HEK293 (cell line): ENCODE results near the gene LAMA4.
A peak's percentile ranks its signal among the peaks of the same experiment; 100 is the strongest.

Source experiments
- CTCF ChIA-PET: fragments of 350-600 bp; formaldehyde crosslinking; extraction: SDS; loops from one replicate; lab custom pipeline; 2021; ENCODE audit warnings: antibody characterized with exemption; lab: Yijun Ruan, JAX
- POLR2A ChIA-PET: fragments of 300-600 bp; formaldehyde crosslinking; extraction: SDS; loops from one replicate; lab custom pipeline; 2020; ENCODE audit warnings: antibody characterized with exemption, inconsistent platforms; lab: Yijun Ruan, JAX
- H3K27ac ChIP-seq: fragments of 200-500 bp; sonication (Bioruptor generic); 2 replicates; pipeline ENCODE4 v1.5.1; 2014; ENCODE audit warnings: low read depth, low read length, control low read depth, inconsistent platforms; ENCODE audit errors: extremely low read depth
- H3K36me3 ChIP-seq, 2 experiments: fragments of 200-500 bp in 1 of 2; sonication (Bioruptor generic) in 1 of 2; 1 replicate in 1 of 2; 2 replicates in 1 of 2; pipeline ENCODE4 v1.5.1; 2014 to 2017; ENCODE audit warnings: inconsistent platforms in 2 of 2, low read length in 2 of 2; ENCODE audit not compliant: control insufficient read depth in 2 of 2, insufficient read depth in 1 of 2
- H3K4me1 ChIP-seq: fragments of 200-500 bp; sonication (Bioruptor generic); 2 replicates; pipeline ENCODE4 v1.5.1; 2014; ENCODE audit warnings: mild to moderate bottlenecking, low read length, inconsistent platforms; ENCODE audit not compliant: control insufficient read depth, insufficient read depth
- H3K4me3 ChIP-seq: 2 replicates; pipeline ENCODE4 v1.5.1; 2011; ENCODE audit warnings: low read depth, mild to moderate bottlenecking, control low read depth, low read length, moderate library complexity
- H3K9me3 ChIP-seq: fragments of 200-500 bp; sonication (Bioruptor generic); 2 replicates; pipeline ENCODE4 v1.5.1; 2014; ENCODE audit warnings: low read depth, low read length, inconsistent platforms; ENCODE audit not compliant: control insufficient read depth, insufficient read depth
- GLI2 ChIP-seq: fragments of 450-650 bp; formaldehyde crosslinking; IDR thresholded peaks from 2 replicates; pipeline ENCODE4; 2017; ENCODE audit warnings: missing biosample characterization, missing genetic modification characterization, low read depth, borderline replicate concordance
- HOXD13 ChIP-seq: sonication (generic); formaldehyde crosslinking; IDR thresholded peaks from 2 replicates; pipeline ENCODE4 v1.8.0; 2022; ENCODE audit warnings: missing genetic modification reagents, borderline replicate concordance
- INSM2 ChIP-seq: fragments of 450-650 bp; formaldehyde crosslinking; IDR thresholded peaks from 2 replicates; pipeline ENCODE4 v1.5.1; 2016; ENCODE audit warnings: missing biosample characterization, missing genetic modification characterization
- KLF1 ChIP-seq: fragments of 450-650 bp; formaldehyde crosslinking; IDR thresholded peaks from 2 replicates; pipeline ENCODE4 v1.5.1; 2016; ENCODE audit warnings: missing biosample characterization, missing genetic modification characterization
- RBAK ChIP-seq: fragments of 450-650 bp; formaldehyde crosslinking; IDR thresholded peaks from 2 replicates; pipeline ENCODE4 v1.5.1; 2016; ENCODE audit warnings: missing biosample characterization, missing genetic modification characterization
- SP2 ChIP-seq: fragments of 450-650 bp; formaldehyde crosslinking; IDR thresholded peaks from 2 replicates; pipeline ENCODE4 v1.5.1; 2016; ENCODE audit warnings: missing biosample characterization, missing genetic modification characterization
- SP3 ChIP-seq: fragments of 450-650 bp; formaldehyde crosslinking; IDR thresholded peaks from 2 replicates; pipeline ENCODE4 v1.5.1; 2016; ENCODE audit warnings: missing biosample characterization, missing genetic modification characterization
- ZBTB20 ChIP-seq: fragments of 450-650 bp; formaldehyde crosslinking; IDR thresholded peaks from 2 replicates; pipeline ENCODE4 v1.5.1; 2016; ENCODE audit warnings: missing biosample characterization, missing genetic modification characterization
- ZBTB48 ChIP-seq: fragments of 450-650 bp; formaldehyde crosslinking; IDR thresholded peaks from 2 replicates; pipeline ENCODE4 v1.5.1; 2016; ENCODE audit warnings: missing biosample characterization, missing genetic modification characterization
- ZFP37 ChIP-seq: fragments of 450-650 bp; formaldehyde crosslinking; IDR thresholded peaks from 2 replicates; pipeline ENCODE4 v1.5.1; 2016; ENCODE audit warnings: missing biosample characterization, missing genetic modification characterization
- ZNF133 ChIP-seq: fragments of 450-650 bp; formaldehyde crosslinking; IDR thresholded peaks from 2 replicates; pipeline ENCODE4 v1.5.1; 2016; ENCODE audit warnings: missing biosample characterization, missing genetic modification characterization
- ZNF138 ChIP-seq: fragments of 450-650 bp; formaldehyde crosslinking; IDR thresholded peaks from 2 replicates; pipeline ENCODE4 v1.5.1; 2016; ENCODE audit warnings: missing biosample characterization, missing genetic modification characterization, borderline replicate concordance
- ZNF155 ChIP-seq: fragments of 450-650 bp; formaldehyde crosslinking; IDR thresholded peaks from 2 replicates; pipeline ENCODE4 v1.5.1; 2016; ENCODE audit warnings: missing biosample characterization, missing genetic modification characterization
- ZNF311 ChIP-seq: fragments of 450-650 bp; formaldehyde crosslinking; IDR thresholded peaks from 2 replicates; pipeline ENCODE4 v1.5.1; 2017; ENCODE audit warnings: missing biosample characterization, missing genetic modification characterization, borderline replicate concordance
- ZNF341 ChIP-seq: fragments of 450-650 bp; formaldehyde crosslinking; IDR thresholded peaks from 2 replicates; pipeline ENCODE4; 2016; ENCODE audit warnings: low read depth, missing biosample characterization, missing genetic modification characterization
- ZNF433 ChIP-seq: fragments of 450-650 bp; formaldehyde crosslinking; IDR thresholded peaks from 2 replicates; pipeline ENCODE4 v1.5.1; 2016; ENCODE audit warnings: missing biosample characterization, missing genetic modification characterization, low read depth
- ZNF530 ChIP-seq: fragments of 450-650 bp; formaldehyde crosslinking; IDR thresholded peaks from 2 replicates; pipeline ENCODE4 v1.5.1; 2016; ENCODE audit warnings: low read depth, missing biosample characterization, missing genetic modification characterization
- ZNF544 ChIP-seq: fragments of 450-650 bp; formaldehyde crosslinking; IDR thresholded peaks from 2 replicates; pipeline ENCODE4 v1.5.0; 2017; ENCODE audit warnings: missing biosample characterization, missing genetic modification characterization
- ZNF548 ChIP-seq: fragments of 450-650 bp; formaldehyde crosslinking; IDR thresholded peaks from 2 replicates; pipeline ENCODE4 v1.5.1; 2016; ENCODE audit warnings: missing biosample characterization, missing genetic modification characterization
- ZNF596 ChIP-seq: fragments of 450-650 bp; IDR thresholded peaks from 2 replicates; pipeline ENCODE4 v1.5.0; 2018; ENCODE audit warnings: missing biosample characterization, mild to moderate bottlenecking, missing genetic modification characterization, moderate library complexity
- ZNF837 ChIP-seq: fragments of 450-650 bp; formaldehyde crosslinking; IDR thresholded peaks from 2 replicates; pipeline ENCODE4 v1.5.1; 2016; ENCODE audit warnings: missing biosample characterization, missing genetic modification characterization
- TF ChIP-seq, protein P1 (sequence below): fragments of 450-650 bp; formaldehyde crosslinking; IDR thresholded peaks from 2 replicates; pipeline ENCODE4; 2016; ENCODE audit warnings: missing biosample characterization, missing genetic modification characterization
- TF ChIP-seq, protein P2 (sequence below): fragments of 450-650 bp; formaldehyde crosslinking; IDR thresholded peaks from 2 replicates; pipeline ENCODE4 v1.5.1; 2016; ENCODE audit warnings: missing biosample characterization, missing genetic modification characterization
- TF ChIP-seq, protein P3 (sequence below): fragments of 450-650 bp; formaldehyde crosslinking; IDR thresholded peaks from 2 replicates; pipeline ENCODE4 v1.5.1; 2017; ENCODE audit warnings: missing biosample characterization, missing genetic modification characterization

Gene LAMA4

DNA sequence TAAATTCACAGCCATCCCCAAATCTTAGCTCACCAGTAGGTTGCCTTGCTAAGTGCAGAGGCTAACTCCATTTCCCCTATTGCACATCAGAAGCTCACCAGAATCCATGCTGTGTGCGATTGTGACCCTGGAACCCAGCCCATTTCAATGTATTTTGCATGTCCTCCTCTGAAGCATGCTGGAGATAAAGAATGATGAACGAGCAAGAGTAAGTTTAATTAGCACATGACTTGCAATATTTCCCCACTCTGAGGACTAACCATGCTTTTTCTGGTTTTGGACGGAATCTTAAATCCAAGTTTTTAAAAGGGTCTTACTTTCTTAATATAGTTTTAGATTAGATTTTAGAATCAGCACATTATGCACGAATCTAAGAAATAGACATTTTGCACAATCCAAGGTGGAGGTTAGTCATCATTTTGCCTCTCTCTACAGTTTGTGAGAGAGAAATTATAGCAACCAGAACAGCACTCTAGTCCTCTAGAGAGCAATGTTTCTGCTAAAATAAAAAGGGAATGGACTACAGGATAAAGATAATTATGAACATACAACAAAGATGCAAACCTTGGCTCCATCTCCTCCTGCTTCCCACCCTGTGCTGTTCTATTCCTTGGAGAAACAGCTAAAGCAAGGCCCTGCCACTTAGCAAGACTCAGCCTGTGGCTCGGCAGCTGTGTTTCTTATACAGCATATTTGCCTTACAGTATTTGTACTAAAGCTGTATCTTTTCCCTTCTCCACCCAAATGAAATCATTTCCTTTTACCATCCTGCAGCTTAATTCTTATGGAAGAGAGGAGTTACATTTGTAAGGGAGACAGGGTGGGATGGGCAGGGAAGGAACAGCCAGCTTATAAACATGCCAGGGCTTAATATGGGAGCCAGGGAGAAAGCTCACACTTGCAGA lies 24.9 kb upstream of the LAMA4 start:
- no peaks in the 10 kb centered on the region for H3K9me3 ChIP-seq
- H3K36me3 ChIP-seq = no peaks in the 10 kb centered on the region
- H3K4me3 ChIP-seq = no peak overlapping the region
- H3K4me1 ChIP-seq = peaks cover 9% of the 10 kb centered on the region
- peak; percentile 50; the same call in 1 of the 2 replicates for TF ChIP-seq ZBTB20 (tag by site-specific recombination)
- peak; percentile 75 for TF ChIP-seq ZNF341 (tag by site-specific recombination)
- TF ChIP-seq, protein P1, sequence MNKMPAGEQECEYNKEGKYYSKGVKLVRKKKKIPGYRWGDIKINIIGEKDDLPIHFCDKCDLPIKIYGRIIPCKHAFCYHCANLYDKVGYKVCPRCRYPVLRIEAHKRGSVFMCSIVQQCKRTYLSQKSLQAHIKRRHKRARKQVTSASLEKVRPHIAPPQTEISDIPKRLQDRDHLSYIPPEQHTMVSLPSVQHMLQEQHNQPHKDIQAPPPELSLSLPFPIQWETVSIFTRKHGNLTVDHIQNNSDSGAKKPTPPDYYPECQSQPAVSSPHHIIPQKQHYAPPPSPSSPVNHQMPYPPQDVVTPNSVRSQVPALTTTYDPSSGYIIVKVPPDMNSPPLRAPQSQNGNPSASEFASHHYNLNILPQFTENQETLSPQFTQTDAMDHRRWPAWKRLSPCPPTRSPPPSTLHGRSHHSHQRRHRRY = no peak
- no peak for TF ChIP-seq ZNF311 (tag by site-specific recombination)
- ChIA-PET CTCF (interaction anchor here (0.5 to 5.4 kb wide), 11 partner anchors 9 to 1093 kb away, joined by 3 to 46 read pairs (median 4); partner anchors contain the start of gene LAMA4), POLR2A (interaction anchor here (0.7 kb wide), 1 partner anchor 25 kb away, joined by 5 read pairs; the partner anchor contains the start of gene LAMA4)
- H3K27ac ChIP-seq = no peak overlapping the region

DNA sequence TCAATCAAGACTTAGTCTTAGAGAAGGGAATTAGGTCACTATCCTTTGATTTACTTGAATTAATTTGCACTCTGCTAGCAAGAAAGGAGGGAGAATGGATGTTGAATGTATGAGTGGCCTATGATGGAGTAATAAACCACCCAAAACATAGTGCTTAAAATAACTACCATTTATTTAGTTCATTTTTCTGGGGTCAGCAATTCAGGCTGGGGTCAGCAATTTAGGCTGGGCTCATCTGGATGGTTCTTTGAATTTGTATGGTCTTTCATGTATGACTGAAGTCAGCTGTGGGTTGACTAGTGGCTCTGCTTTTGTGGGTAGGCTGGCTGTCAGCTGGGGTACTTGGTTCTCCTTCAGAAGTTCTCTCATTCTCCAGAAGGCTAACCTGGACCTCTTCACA lies 21.0 kb upstream of the LAMA4 start:
- TF ChIP-seq SP2 (tag by site-specific recombination) (no peak), HOXD13 (CRISPR knock-in tag) (no peak), SP3 (no peak), ZNF837 (tag by site-specific recombination) (no peak), RBAK (tag by site-specific recombination) (no peak), ZNF530 (tag by site-specific recombination) (no peak), ZNF596 (tag by site-specific recombination) (no peak), ZNF138 (no peak), GLI2 (tag by site-specific recombination) (no peak), KLF1 (tag by site-specific recombination) (no peak), ZNF548 (no peak), ZFP37 (no peak), ZNF433 (tag by site-specific recombination) (no peak), ZBTB48 (tag by site-specific recombination) (no peak), ZNF133 (no peak)
- TF ChIP-seq, protein P2, sequence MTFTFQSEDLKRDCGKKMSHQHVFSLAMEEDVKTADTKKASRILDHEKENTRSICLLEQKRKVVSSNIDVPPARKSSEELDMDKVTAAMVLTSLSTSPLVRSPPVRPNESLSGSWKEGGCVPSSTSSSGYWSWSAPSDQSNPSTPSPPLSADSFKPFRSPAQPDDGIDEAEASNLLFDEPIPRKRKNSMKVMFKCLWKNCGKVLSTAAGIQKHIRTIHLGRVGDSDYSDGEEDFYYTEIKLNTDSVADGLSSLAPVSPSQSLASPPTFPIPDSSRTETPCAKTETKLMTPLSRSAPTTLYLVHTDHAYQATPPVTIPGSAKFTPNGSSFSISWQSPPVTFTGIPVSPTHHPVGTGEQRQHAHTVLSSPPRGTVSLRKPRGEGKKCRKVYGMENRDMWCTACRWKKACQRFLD (tag by site-specific recombination) = no peak
- H3K4me1 ChIP-seq = no peaks in the 10 kb centered on the region
- no peak overlapping the region for H3K27ac ChIP-seq
- no peaks in the 10 kb centered on the region for H3K9me3 ChIP-seq
- no peak overlapping the region for H3K4me3 ChIP-seq
- CTCF ChIA-PET = interaction anchor here (1.3 kb wide), 2 partner anchors 20 to 36 kb away, joined by 4 to 6 read pairs; no protein-coding TSS in a partner anchor
- POLR2A ChIA-PET = interaction anchor here (1.1 kb wide), 1 partner anchor 21 kb away, joined by 3 read pairs; the partner anchor contains the start of gene LAMA4
- H3K36me3 ChIP-seq = no peaks in the 10 kb centered on the region

GRCh38 chr6:112274774-112275173 lies 20.4 kb upstream of the LAMA4 start:
- no peak overlapping the region for H3K27ac ChIP-seq
- TF ChIP-seq, protein P3, sequence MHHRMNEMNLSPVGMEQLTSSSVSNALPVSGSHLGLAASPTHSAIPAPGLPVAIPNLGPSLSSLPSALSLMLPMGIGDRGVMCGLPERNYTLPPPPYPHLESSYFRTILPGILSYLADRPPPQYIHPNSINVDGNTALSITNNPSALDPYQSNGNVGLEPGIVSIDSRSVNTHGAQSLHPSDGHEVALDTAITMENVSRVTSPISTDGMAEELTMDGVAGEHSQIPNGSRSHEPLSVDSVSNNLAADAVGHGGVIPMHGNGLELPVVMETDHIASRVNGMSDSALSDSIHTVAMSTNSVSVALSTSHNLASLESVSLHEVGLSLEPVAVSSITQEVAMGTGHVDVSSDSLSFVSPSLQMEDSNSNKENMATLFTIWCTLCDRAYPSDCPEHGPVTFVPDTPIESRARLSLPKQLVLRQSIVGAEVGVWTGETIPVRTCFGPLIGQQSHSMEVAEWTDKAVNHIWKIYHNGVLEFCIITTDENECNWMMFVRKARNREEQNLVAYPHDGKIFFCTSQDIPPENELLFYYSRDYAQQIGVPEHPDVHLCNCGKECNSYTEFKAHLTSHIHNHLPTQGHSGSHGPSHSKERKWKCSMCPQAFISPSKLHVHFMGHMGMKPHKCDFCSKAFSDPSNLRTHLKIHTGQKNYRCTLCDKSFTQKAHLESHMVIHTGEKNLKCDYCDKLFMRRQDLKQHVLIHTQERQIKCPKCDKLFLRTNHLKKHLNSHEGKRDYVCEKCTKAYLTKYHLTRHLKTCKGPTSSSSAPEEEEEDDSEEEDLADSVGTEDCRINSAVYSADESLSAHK = no peak
- TF ChIP-seq KLF1 (tag by site-specific recombination) = no peak
- no peak for TF ChIP-seq INSM2
- no peak for TF ChIP-seq ZNF544
- no peak for TF ChIP-seq ZNF155
- ChIA-PET POLR2A (interaction anchor here (1.1 kb wide), 1 partner anchor 20 kb away, joined by 3 read pairs; the partner anchor contains the start of gene LAMA4), CTCF (interaction anchor here (1.3 kb wide), 2 partner anchors 21 to 37 kb away, joined by 4 to 6 read pairs; no protein-coding TSS in a partner anchor)
- H3K4me3 ChIP-seq = no peak overlapping the region
- H3K36me3 ChIP-seq = no peaks in the 10 kb centered on the region
- no peaks in the 10 kb centered on the region for H3K4me1 ChIP-seq
- H3K9me3 ChIP-seq = no peaks in the 10 kb centered on the region
